ENCODE results near the gene IQCH. TPM values are rescaled to one million over a fixed set of nuclear protein-coding genes. Genes with fewer than 3 reads are reported as not detected.

The IQCH gene
- total RNA-seq, 1 experiment from 2014 or later, result 1.1 TPM

DNA sequence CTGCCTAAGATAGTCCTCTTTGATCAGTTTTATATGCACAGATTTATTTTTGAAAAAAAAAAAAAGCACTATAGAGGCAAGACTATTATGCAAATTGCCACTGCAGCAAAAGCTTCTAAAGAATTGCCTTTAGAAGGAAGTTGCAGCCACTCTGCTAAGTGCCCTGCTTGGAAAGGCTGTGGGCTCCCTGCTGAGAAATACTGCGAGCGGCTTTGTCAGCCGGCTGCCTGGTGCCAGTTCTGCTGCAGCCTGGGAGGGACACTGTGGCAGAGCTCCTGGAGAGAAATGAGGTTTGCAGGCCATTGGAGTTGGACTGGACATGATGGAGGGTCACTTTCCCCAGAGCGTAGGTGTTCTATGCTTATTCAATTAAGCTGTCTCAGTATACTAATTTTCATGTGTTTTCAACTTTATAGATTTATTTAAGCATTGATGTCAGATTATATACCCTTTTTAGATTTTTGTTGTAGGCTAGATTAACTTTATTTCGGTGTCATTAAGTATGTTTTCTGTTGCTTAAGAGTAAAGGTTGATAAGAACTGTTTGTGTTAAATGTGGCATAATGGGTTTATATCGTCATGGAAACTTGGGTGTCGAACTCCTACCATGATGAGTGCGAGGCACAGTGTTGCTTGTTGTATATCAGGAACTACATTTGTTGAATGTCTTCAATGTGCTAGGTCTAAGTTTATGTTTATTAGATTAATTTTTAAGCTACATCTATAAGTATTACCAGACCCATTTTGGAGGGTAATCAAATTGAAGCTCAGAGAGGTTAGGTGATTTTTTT is 294.5 kb downstream of the IQCH start:
- H3K79me2 ChIP-seq (ENCODE audit: insufficient read depth, low read length), result no peaks in the 10 kb centered on the region
- WGBS (ENCODE audit: extremely low coverage, insufficient read length, low lambda C conversion rate), result no CpG with 5 or more reads among the region's 8 CpGs
- H3K18ac ChIP-seq (ENCODE audit: insufficient read length, low read depth, low read length), result no peak overlapping the region
- no peak overlapping the region for H2BK12ac ChIP-seq (ENCODE audit: insufficient read length, low read depth, low read length)
- H4K8ac ChIP-seq (replicated peaks; ENCODE audit: insufficient read length, low read depth, low read length), result no peak overlapping the region
- H2BK5ac ChIP-seq (ENCODE audit: insufficient read length, low read length), result no peak overlapping the region
- no peak overlapping the region for H3K9ac ChIP-seq (ENCODE audit: extremely low read depth, insufficient read length, low read length)
- TF ChIP-seq, protein P1, sequence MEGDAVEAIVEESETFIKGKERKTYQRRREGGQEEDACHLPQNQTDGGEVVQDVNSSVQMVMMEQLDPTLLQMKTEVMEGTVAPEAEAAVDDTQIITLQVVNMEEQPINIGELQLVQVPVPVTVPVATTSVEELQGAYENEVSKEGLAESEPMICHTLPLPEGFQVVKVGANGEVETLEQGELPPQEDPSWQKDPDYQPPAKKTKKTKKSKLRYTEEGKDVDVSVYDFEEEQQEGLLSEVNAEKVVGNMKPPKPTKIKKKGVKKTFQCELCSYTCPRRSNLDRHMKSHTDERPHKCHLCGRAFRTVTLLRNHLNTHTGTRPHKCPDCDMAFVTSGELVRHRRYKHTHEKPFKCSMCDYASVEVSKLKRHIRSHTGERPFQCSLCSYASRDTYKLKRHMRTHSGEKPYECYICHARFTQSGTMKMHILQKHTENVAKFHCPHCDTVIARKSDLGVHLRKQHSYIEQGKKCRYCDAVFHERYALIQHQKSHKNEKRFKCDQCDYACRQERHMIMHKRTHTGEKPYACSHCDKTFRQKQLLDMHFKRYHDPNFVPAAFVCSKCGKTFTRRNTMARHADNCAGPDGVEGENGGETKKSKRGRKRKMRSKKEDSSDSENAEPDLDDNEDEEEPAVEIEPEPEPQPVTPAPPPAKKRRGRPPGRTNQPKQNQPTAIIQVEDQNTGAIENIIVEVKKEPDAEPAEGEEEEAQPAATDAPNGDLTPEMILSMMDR (conservative IDR thresholded peaks at IDR 0.05), result no peak
- no peak overlapping the region for H3K14ac ChIP-seq (ENCODE audit: insufficient read depth, low read length)
- Mint-ChIP-seq H3K27me3 (ENCODE audit: low read depth) (no peaks in the 10 kb centered on the region), H3K36me3 (ENCODE audit: insufficient read depth in 1 of 3, low read depth in 3 of 3) (peaks cover 0 to 23% (median 13%) of the 10 kb centered on the region in 3 experiments; a peak in 5 of 7 replicates), H3K4me1 (peaks cover 21 to 22% of the 10 kb centered on the region in 2 experiments), H3K4me3 (no peak overlapping the region), H3K9me3 (no peaks in the 10 kb centered on the region), H3K27ac (peak overlapping the region in 1 of 3 experiments; percentile 39; a peak in 1 of 7 replicates)
- H3K9me3 ChIP-seq (ENCODE audit: control insufficient read depth, low read depth, low read length), result no peaks in the 10 kb centered on the region
- peak overlapping the region; percentile 35 for H3K4me2 ChIP-seq (ENCODE audit: insufficient read depth, insufficient read length, low read length)
- H3K23ac ChIP-seq (ENCODE audit: insufficient read length, low read depth, low read length), result no peak overlapping the region
- no peak overlapping the region for H2AFZ ChIP-seq (ENCODE audit: low read length)
- H3K4ac ChIP-seq (ENCODE audit: low read depth, low read length), result no peak overlapping the region
- no peak overlapping the region for H2BK120ac ChIP-seq (ENCODE audit: low read depth, low read length, poor library complexity, severe bottlenecking)
- no peak overlapping the region for H3T11ph ChIP-seq (ENCODE audit: low read length)
- no peak overlapping the region for H3K27ac ChIP-seq (ENCODE audit: insufficient read length, low read depth, low read length)
- H4K20me1 ChIP-seq (ENCODE audit: control insufficient read depth, insufficient read depth, insufficient read length), result no peaks in the 10 kb centered on the region
- no peak overlapping the region for H4K91ac ChIP-seq (ENCODE audit: insufficient read length, low read depth, low read length)
- peak; percentile 81 for DNase-seq
- H2AK5ac ChIP-seq (ENCODE audit: insufficient read length, low read length), result no peak overlapping the region
- H4K5ac ChIP-seq (ENCODE audit: insufficient read length, low read depth, low read length), result no peak overlapping the region
- peaks cover 4% of the 10 kb centered on the region; the same call in 1 of the 2 replicates for H3K4me1 ChIP-seq (ENCODE audit: insufficient read depth, low read length)
- no peaks in the 10 kb centered on the region for H3K23me2 ChIP-seq (ENCODE audit: insufficient read length, low read depth, low read length, poor library complexity, severe bottlenecking)
- H3K56ac ChIP-seq (ENCODE audit: insufficient read length, low read depth, low read length), result no peak overlapping the region
- no peak overlapping the region for H2BK15ac ChIP-seq (ENCODE audit: low read depth, low read length)
- no peaks in the 10 kb centered on the region for H3K79me1 ChIP-seq (ENCODE audit: insufficient read depth, low read depth, low read length, poor library complexity, severe bottlenecking)
- H2BK20ac ChIP-seq (ENCODE audit: low read depth, low read length, poor library complexity, severe bottlenecking), result no peak overlapping the region
- H3K27me3 ChIP-seq (ENCODE audit: insufficient read depth, low read length), result no peaks in the 10 kb centered on the region; the same call in 1 of the 2 replicates

Data from H9 (cell line).